Lower lobe of right lung (tissue), 2 donors: ENCODE results near the gene CALML3. TPM values are rescaled to one million over a fixed set of nuclear protein-coding genes. Genes with fewer than 3 reads are reported as not detected.
A peak's percentile ranks its signal among the peaks of the same experiment; 100 is the strongest.

Experiments
- ATAC-seq, 2 donors: fragments of 200-7000 bp; cut with Tn5 transposase; one replicate each; pipeline ENCODE4 v1.9.1; 2020 to 2022; ENCODE audit warnings: mild to moderate bottlenecking in 2 of 2, moderate library complexity in 2 of 2
- DNase-seq: peaks from one replicate; pipeline ENCODE4 v3.0.0-alpha.2; 2020
- H3K27ac ChIP-seq: fragments of 200-600 bp; one replicate; pipeline ENCODE4 v1.8.0; 2022
- H3K27me3 ChIP-seq: fragments of 200-600 bp; one replicate; pipeline ENCODE4 v1.8.0; 2022; ENCODE audit warnings: low read depth
- H3K36me3 ChIP-seq: fragments of 200-600 bp; one replicate; pipeline ENCODE4 v1.8.0; 2022; ENCODE audit warnings: mild to moderate bottlenecking
- H3K4me1 ChIP-seq: fragments of 200-600 bp; one replicate; pipeline ENCODE4 v1.8.0; 2022
- H3K4me3 ChIP-seq: fragments of 200-600 bp; one replicate; pipeline ENCODE4 v1.8.0; 2022; ENCODE audit warnings: mild to moderate bottlenecking
- H3K9me3 ChIP-seq: fragments of 200-600 bp; one replicate; pipeline ENCODE4 v1.8.0; 2022
- intact Hi-C: fragments of 100-400 bp; cut with DNase I; formaldehyde crosslinking; loops from one replicate; pipeline ENCODE4 v1.11.0; 2022
- total RNA-seq: library from RNA; stranded (reverse); fragmentation: NEBNext Ultra II Directional; extraction: Animal tissue kit (Norgen Biotek cat#: 25700); gene quantifications from one replicate; pipeline ENCODE4 v1.2.1, GENCODE V29; 2021
- TF ChIP-seq, protein P1 (sequence below): fragments of 200-600 bp; IDR thresholded peaks from one replicate; pipeline ENCODE4 v1.8.0; 2022; ENCODE audit warnings: antibody characterized with exemption, mild to moderate bottlenecking
- donor health status: DM: no; HTN: yes; CAD: no; lungs with severe emphysema.

CALML3 gene
- total RNA-seq, 1 donor from 2014 or later: not detected

DNA sequence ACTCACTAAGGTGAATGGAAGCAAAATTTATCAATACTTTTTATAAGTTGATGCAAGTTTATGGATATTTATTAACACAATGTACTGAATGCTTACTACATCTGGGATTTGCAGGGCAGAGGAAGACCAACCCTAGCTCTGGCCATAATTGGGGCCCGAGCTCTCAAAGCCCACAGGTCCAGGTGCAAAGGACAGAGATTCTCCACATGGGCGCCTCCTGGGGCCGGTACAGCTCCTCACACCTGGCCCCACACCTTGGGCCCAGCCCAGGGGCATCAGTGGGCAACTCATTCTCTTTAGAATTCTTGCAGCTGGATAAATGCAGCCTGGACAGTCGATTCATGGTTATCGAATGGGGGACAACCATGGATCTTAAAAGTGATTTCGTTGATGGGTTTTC lies 47.1 kb downstream of the CALML3 start:
- Histone ChIP-seq H3K27ac (no peak overlapping the region), H3K9me3 (no peaks in the 10 kb centered on the region), H3K27me3 (no peaks in the 10 kb centered on the region), H3K4me3 (no peak overlapping the region), H3K4me1 (no peaks in the 10 kb centered on the region), H3K36me3 (no peaks in the 10 kb centered on the region)
- peak; percentile 20 for DNase-seq
- TF ChIP-seq, protein P1, sequence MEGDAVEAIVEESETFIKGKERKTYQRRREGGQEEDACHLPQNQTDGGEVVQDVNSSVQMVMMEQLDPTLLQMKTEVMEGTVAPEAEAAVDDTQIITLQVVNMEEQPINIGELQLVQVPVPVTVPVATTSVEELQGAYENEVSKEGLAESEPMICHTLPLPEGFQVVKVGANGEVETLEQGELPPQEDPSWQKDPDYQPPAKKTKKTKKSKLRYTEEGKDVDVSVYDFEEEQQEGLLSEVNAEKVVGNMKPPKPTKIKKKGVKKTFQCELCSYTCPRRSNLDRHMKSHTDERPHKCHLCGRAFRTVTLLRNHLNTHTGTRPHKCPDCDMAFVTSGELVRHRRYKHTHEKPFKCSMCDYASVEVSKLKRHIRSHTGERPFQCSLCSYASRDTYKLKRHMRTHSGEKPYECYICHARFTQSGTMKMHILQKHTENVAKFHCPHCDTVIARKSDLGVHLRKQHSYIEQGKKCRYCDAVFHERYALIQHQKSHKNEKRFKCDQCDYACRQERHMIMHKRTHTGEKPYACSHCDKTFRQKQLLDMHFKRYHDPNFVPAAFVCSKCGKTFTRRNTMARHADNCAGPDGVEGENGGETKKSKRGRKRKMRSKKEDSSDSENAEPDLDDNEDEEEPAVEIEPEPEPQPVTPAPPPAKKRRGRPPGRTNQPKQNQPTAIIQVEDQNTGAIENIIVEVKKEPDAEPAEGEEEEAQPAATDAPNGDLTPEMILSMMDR: no peak
- intact Hi-C loops: no loop called here
- ATAC-seq: no peak

DNA sequence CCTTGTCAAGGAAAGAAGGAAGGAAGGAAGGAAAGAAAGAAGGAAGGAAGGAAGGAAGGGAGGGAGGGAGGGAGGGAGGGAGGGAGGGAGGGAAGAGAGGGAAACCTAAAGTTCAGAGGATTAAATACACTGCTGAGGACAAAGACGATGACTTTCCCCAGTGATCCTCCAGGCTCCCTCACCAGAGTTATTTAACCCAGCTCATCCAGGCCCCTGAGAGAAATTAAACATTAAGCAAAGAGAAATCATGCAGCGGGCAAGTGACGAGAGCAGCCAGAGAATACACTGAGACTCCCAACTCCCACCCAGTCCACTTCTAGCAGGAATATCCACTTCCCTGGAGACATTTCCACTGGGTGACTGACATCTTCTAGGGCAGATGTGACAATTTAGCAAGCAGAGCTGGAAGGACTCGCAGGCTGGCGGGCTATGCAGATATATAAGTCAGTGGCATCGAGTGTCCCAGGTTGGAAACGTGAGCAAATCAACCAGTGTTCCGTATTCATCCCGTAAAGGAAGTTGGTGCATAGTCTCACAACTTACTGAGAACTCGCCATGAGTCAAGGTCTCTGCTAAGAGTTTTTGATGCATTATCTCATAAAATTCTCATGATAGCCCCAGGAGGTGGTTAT lies 48.7 kb downstream of the CALML3 start:
- TF ChIP-seq, protein P1: no peak
- Histone ChIP-seq H3K36me3 (no peaks in the 10 kb centered on the region), H3K27ac (no peak overlapping the region), H3K4me1 (no peaks in the 10 kb centered on the region), H3K27me3 (no peaks in the 10 kb centered on the region), H3K9me3 (no peaks in the 10 kb centered on the region), H3K4me3 (no peak overlapping the region)
- ATAC-seq: no peak
- intact Hi-C loops: no loop called here
- peak; percentile 7 for DNase-seq

DNA sequence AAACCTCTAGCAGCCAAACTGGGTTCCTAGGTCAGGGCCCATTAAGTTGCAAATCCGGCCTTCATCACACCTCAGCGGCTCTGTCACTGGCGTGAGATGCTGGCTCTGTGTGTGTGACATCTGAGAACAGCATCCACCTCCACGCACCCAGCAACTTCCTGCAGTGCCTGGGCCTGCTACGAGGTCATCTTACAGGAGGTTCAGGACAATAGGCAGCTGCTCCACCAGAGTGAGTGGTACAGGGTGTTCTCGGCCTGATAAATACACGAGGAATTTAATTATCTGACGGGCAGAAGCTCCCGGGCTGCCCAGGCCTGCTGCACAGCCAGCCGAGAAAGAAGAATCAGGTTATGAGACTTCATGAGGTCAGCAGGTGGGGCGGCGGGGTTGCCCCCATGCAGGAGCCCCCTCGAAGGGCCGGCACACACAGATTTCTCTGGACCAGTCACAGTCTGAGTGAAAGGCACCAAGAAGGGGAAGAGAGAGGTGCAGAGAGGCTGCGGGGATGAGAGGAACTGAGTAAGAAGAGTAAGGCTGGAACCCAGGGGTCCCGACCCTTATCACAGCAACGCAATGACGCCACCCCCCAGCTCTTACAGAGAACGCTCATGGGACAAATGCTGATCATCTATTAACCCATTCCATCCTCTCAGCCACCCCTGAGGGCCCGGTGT lies 49.3 kb downstream of the CALML3 start:
- TF ChIP-seq, protein P1: no peak
- Histone ChIP-seq H3K4me3 (no peak overlapping the region), H3K4me1 (no peaks in the 10 kb centered on the region), H3K9me3 (no peaks in the 10 kb centered on the region), H3K27ac (no peak overlapping the region), H3K36me3 (no peaks in the 10 kb centered on the region), H3K27me3 (no peaks in the 10 kb centered on the region)
- DNase-seq: peak; percentile 34
- intact Hi-C loops: no loop called here
- ATAC-seq: no peak

DNA sequence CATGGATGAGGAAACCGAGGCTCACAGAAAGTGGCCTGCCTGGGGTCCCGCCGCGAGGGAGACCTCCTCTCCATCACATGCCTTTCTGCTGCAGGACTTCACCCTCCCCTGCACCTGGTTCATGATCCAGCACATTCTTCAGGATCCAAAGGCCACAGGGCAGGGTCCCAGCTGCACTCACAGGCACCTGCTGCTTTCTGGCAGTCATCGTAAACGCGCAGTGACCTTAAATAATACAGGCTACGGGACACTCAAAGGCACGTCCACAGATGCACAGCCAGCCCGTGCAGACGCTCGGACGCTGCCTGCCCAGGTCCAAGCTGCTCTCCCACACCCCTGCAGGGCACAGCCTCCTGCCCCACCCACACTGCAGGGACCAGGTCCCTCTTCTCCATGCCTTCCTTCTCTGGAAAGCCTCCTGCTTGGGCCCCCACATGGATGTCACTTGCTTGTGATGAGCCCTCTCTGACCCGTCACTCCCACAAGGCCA lies 49.9 kb downstream of the CALML3 start:
- peak; percentile 28 for DNase-seq
- no peak overlapping the region for H3K4me3 ChIP-seq
- TF ChIP-seq, protein P1: no peak
- H3K4me1 ChIP-seq: no peaks in the 10 kb centered on the region
- no peaks in the 10 kb centered on the region for H3K27me3 ChIP-seq
- ATAC-seq: no peak
- intact Hi-C loops: no loop called here
- no peaks in the 10 kb centered on the region for H3K36me3 ChIP-seq
- no peak overlapping the region for H3K27ac ChIP-seq
- no peaks in the 10 kb centered on the region for H3K9me3 ChIP-seq

DNA sequence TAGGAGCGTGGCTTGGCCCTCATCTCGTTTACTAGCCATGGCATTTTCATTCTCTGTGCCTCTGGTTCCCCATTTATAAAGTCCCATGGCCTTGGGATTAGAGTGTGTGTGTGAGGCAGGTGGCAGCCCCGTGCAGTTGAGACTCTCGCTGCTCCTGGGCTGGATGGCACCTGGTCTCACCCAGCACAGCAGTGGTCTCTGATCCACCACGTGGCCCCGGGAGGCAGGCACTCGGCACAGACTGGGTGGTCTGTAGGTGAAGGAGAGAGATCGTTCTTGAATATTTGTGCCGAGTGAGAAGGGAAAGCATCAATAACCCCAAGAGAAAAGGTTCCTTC lies 50.4 kb downstream of the CALML3 start:
- TF ChIP-seq, protein P1: no peak
- DNase-seq (no peak), ATAC-seq (peak in 1 of 2 donors; percentile 18)
- Histone ChIP-seq H3K27me3 (no peaks in the 10 kb centered on the region), H3K4me3 (no peak overlapping the region), H3K9me3 (no peaks in the 10 kb centered on the region), H3K27ac (no peak overlapping the region), H3K36me3 (no peaks in the 10 kb centered on the region), H3K4me1 (no peaks in the 10 kb centered on the region)
- intact Hi-C loops: no loop called here
